Nasal cavity respiratory epithelium epithelial cell of viscerocranial mucosa (primary cell): Measurements from ENCODE around the gene MICB. TPM values are rescaled to one million over a fixed set of nuclear protein-coding genes. Genes with fewer than 3 reads are reported as not detected.

ENCODE experiments used
- total RNA-seq: library from RNA; depleted of rRNA; stranded (reverse); fragments of >200 nt; gene quantifications from 2 replicates; pipeline ENCODE4 v1.2.3, GENCODE V29; 2014

The MICB gene
- total RNA-seq: 3.7 and 5.8 TPM in 2 replicates

GRCh38 chr6:31497531-31498476, at the start of gene MICB:
MICB (plus strand) TSS chr6:31498145; CDS start chr6:31498194, 49 bp downstream.

GRCh38 chr6:31528821-31529328, 30.9 kb downstream of the MICB start, which contains the start of gene MCCD1:
MCCD1 (plus strand) TSS chr6:31528962; CDS start chr6:31529015, 53 bp downstream.

GRCh38 chr6:31541658-31542521, 43.9 kb downstream of the MICB start, which contains the start of gene DDX39B:
DDX39B (minus strand) TSS chr6:31542003; CDS start chr6:31540532, 1,471 bp downstream.

GRCh38 chr6:31546339-31546957, 48.5 kb downstream of the MICB start, which contains the start of gene ATP6V1G2:
ATP6V1G2 (minus strand) TSS chr6:31546608; CDS start chr6:31546559, 49 bp downstream.

GRCh38 chr6:31546958-31547726, 49.2 kb downstream of the MICB start, which contains the start of gene NFKBIL1:
NFKBIL1 (plus strand) TSS chr6:31547608; CDS start chr6:31547695, 87 bp downstream.

Other genes with a start within 250 kb of the MICB start
- 77.9 and 406 TPM in 2 replicates for gene HLA-C, start 226.1 kb upstream of the MICB start, total RNA-seq
- gene HLA-B, start 141.0 kb upstream of the MICB start, total RNA-seq: 42.4 and 230 TPM in 2 replicates
- 44.8 and 58.8 TPM in 2 replicates for gene MICA, start 94.5 kb upstream of the MICB start, total RNA-seq
- gene MCCD1, start 30.8 kb downstream of the MICB start, total RNA-seq: not detected in 2 replicates
- gene DDX39B, start 43.9 kb downstream of the MICB start, total RNA-seq: 205 and 333 TPM in 2 replicates
- 0.28 and 0.34 TPM in 2 replicates for gene ATP6V1G2, start 48.5 kb downstream of the MICB start, total RNA-seq
- gene NFKBIL1, start 49.5 kb downstream of the MICB start, total RNA-seq: 25.8 and 52.3 TPM in 2 replicates
- gene LTA, start 74.1 kb downstream of the MICB start, total RNA-seq: not detected in 2 replicates
- gene TNF, start 77.4 kb downstream of the MICB start, total RNA-seq: under 0.01 and 0.07 TPM in 2 replicates
- not detected in 2 replicates for gene LTB, start 84.3 kb downstream of the MICB start, total RNA-seq
- not detected in 2 replicates for gene LST1, start 88.1 kb downstream of the MICB start, total RNA-seq
- not detected in 2 replicates for gene NCR3, start 94.9 kb downstream of the MICB start, total RNA-seq
- gene AIF1, start 117.1 kb downstream of the MICB start, total RNA-seq: not detected in 2 replicates
- 32.1 and 73.3 TPM in 2 replicates for gene PRRC2A, start 122.6 kb downstream of the MICB start, total RNA-seq
- 120 and 174 TPM in 2 replicates for gene BAG6, start 154.5 kb downstream of the MICB start, total RNA-seq
- 0.28 and 0.34 TPM in 2 replicates for gene APOM, start 157.7 kb downstream of the MICB start, total RNA-seq
- gene C6orf47, start 162.6 kb downstream of the MICB start, total RNA-seq: 24.7 and 37.6 TPM in 2 replicates
- 9.4 and 20.2 TPM in 2 replicates for gene GPANK1, start 166.9 kb downstream of the MICB start, total RNA-seq
- gene CSNK2B, start 167.9 kb downstream of the MICB start, total RNA-seq: 48.2 and 76.9 TPM in 2 replicates
- gene LY6G5B, start 171.8 kb downstream of the MICB start, total RNA-seq: 0.68 and 3.3 TPM in 2 replicates
- 0.07 TPM in 1 of 2 replicates, not detected in the other for gene LY6G5C, start 182.9 kb downstream of the MICB start, total RNA-seq
- 30.8 and 46.5 TPM in 2 replicates for gene ABHD16A, start 205.2 kb downstream of the MICB start, total RNA-seq
- gene LY6G6F, start 208.7 kb downstream of the MICB start, total RNA-seq: not detected in 2 replicates
- gene LY6G6D, start 217.2 kb downstream of the MICB start, total RNA-seq: not detected in 2 replicates
- gene LY6G6C, start 223.6 kb downstream of the MICB start, total RNA-seq: under 0.01 TPM in 1 of 2 replicates, not detected in the other
- gene MPIG6B, start 225.2 kb downstream of the MICB start, total RNA-seq: not detected in 2 replicates
- gene DDAH2, start 231.2 kb downstream of the MICB start, total RNA-seq: 16.2 and 19.8 TPM in 2 replicates
- 269 and 558 TPM in 2 replicates for gene CLIC1, start 238.4 kb downstream of the MICB start, total RNA-seq
- gene MSH5, start 241.9 kb downstream of the MICB start, total RNA-seq: 3.4 and 3.5 TPM in 2 replicates